OCI-LY7 (cell line): Measurements from ENCODE around the gene MTG2.

Source experiments
- EZH2phosphoT487 ChIP-seq: fragments of 200-600 bp; sonication (generic); IDR thresholded peaks from 2 replicates; pipeline ENCODE4 v1.6.1; 2018; ENCODE audit warnings: low read depth, borderline replicate concordance, mild to moderate bottlenecking, mixed run types, antibody characterized with exemption, low read length, moderate library complexity, mixed read lengths
- TF ChIP-seq, protein P1 (sequence below): fragments of 200-600 bp; sonication (generic); conservative IDR thresholded peaks from 2 replicates; pipeline ENCODE4 v1.5.1; 2014; ENCODE audit warnings: mild to moderate bottlenecking, antibody characterized with exemption, low read length, moderate library complexity, mixed read lengths

DNA sequence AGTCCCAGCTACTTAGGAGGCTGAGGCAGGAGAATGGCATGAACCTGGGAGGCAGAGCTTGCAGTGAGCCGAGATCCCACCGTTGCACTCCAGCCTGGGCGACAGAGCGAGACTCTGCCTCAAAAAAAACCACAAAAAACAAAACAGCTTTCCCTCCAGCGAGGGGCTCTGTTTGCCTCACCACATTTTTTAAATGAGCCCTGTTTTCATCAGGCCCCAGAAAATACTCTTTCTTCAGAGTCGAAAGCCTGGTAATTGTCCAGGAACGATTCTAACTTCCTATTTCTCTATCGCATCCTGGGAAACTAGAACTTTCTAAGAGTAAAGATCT, 12.2 kb downstream of the MTG2 start:
- TF ChIP-seq, protein P1, sequence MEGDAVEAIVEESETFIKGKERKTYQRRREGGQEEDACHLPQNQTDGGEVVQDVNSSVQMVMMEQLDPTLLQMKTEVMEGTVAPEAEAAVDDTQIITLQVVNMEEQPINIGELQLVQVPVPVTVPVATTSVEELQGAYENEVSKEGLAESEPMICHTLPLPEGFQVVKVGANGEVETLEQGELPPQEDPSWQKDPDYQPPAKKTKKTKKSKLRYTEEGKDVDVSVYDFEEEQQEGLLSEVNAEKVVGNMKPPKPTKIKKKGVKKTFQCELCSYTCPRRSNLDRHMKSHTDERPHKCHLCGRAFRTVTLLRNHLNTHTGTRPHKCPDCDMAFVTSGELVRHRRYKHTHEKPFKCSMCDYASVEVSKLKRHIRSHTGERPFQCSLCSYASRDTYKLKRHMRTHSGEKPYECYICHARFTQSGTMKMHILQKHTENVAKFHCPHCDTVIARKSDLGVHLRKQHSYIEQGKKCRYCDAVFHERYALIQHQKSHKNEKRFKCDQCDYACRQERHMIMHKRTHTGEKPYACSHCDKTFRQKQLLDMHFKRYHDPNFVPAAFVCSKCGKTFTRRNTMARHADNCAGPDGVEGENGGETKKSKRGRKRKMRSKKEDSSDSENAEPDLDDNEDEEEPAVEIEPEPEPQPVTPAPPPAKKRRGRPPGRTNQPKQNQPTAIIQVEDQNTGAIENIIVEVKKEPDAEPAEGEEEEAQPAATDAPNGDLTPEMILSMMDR, result no peak
- TF ChIP-seq EZH2phosphoT487, result no peak
